NB4 (cell line): ENCODE measurements around the gene S100A10.

ENCODE experiments used
- DNase-seq: peaks from one replicate; pipeline ENCODE4 v3.0.0; 2010; ENCODE audit warnings: low read depth
- H3K4me3 ChIP-seq: one replicate; pipeline ENCODE4 v1.5.1; 2011; ENCODE audit warnings: mild to moderate bottlenecking, low read depth, low read length, moderate library complexity
- MYC ChIP-seq: IDR thresholded peaks from 2 replicates; pipeline ENCODE4 v1.6.1; 2011; ENCODE audit warnings: low read depth, low read length
- POLR2A ChIP-seq: IDR thresholded peaks from 2 replicates; pipeline ENCODE4 v1.6.1; 2011; ENCODE audit warnings: mild to moderate bottlenecking; ENCODE audit not compliant: insufficient read length; ENCODE audit errors: extremely low read depth
- TF ChIP-seq, protein P1 (sequence below): IDR thresholded peaks from 2 replicates; pipeline ENCODE4 v1.6.1; 2011; ENCODE audit warnings: low read depth, low read length
- TF ChIP-seq, protein P2 (sequence below): IDR thresholded peaks from one replicate; pipeline ENCODE4 v1.5.1; 2012; ENCODE audit warnings: low read depth, low read length

S100A10 gene

DNA sequence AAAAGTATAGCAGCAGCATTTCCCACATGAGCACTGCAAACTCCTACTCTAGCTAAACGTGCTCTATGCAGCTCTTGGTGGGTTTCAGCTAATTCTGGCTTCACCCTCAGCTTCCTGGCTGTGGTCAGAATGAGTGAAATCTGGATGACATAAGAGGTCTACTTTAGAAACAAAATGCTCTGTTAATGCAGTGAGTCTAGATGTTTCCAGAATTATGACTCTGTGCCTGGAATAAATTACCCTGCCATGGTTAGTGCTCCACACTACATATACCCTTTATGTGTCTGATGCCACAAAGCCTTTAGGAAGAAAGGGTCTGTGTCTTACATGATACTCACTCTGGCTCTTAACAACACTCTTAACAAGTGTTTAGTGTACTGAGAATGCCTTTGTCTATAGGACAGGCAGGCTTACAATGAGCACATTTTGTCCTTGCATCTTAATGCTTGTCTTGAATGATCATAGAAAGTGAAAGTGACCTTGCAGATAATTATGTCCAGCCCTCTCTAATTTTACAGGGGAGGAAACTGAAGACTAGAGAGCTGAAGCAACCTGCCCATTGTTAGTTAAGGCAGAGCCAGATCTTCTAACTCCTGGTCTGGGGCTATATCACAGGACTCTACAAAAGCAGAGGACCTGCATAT, 9.2 kb downstream of the S100A10 start:
- H3K4me3 ChIP-seq = no peak overlapping the region
- peak; percentile 70 for DNase-seq
- TF ChIP-seq, protein P1, sequence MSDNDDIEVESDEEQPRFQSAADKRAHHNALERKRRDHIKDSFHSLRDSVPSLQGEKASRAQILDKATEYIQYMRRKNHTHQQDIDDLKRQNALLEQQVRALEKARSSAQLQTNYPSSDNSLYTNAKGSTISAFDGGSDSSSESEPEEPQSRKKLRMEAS = no peak
- TF ChIP-seq, protein P2, sequence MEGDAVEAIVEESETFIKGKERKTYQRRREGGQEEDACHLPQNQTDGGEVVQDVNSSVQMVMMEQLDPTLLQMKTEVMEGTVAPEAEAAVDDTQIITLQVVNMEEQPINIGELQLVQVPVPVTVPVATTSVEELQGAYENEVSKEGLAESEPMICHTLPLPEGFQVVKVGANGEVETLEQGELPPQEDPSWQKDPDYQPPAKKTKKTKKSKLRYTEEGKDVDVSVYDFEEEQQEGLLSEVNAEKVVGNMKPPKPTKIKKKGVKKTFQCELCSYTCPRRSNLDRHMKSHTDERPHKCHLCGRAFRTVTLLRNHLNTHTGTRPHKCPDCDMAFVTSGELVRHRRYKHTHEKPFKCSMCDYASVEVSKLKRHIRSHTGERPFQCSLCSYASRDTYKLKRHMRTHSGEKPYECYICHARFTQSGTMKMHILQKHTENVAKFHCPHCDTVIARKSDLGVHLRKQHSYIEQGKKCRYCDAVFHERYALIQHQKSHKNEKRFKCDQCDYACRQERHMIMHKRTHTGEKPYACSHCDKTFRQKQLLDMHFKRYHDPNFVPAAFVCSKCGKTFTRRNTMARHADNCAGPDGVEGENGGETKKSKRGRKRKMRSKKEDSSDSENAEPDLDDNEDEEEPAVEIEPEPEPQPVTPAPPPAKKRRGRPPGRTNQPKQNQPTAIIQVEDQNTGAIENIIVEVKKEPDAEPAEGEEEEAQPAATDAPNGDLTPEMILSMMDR = no peak
- TF ChIP-seq MYC (peak; percentile 31; the same call in 1 of the 2 replicates), POLR2A (no peak)

DNA sequence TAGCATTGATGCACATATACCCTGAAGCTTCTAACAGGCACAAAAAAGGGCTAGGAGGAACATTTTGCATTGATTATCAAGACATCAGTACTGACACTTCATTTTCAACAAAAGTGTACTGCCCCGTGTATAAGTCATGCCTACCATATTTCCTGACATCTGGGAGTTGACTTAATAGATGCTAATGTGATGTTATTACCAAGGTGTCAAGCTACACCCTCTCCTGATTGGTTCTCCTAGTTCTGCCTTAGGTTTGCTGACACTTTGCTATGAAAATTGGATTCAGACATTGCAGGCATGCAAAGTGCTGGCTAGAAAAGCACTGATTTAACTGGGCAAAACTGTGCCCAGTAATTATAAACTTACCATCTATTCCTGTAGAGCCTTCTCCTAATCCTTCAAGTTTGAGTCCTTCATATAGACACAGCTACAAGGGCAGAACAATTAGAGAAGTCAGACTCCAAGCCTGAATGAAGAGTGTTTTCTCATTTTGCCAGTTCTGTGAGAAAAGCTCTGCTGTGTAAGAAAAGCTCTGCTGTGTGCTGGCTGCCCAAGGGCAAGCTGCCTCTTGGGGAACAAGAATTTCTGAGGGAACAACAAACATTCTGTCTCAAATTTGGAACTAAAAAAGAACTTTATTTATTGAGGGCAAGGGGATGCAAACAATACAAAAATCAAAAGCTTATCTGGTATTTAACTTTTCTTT, 11.2 kb downstream of the S100A10 start:
- no peak for DNase-seq

DNA sequence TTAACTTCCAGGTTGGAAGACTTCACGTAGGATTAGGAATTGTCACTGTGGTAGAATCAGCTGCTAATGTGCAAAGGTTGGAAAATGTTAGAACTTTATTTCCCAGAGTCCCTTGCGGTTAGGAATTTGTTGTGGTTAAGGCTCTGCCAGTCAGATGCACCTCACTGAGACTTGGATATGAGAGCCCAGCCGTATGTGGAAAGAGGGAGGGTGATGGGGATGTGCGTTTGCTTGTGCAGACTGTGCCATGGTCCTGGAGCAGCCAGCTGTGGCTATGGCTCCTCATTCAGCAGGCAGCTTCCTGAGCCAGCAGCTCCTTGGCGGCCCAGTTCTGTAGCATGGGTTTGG, 12.5 kb downstream of the S100A10 start:
- TF ChIP-seq, protein P2 = no peak
- TF ChIP-seq, protein P1 = no peak
- TF ChIP-seq MYC = no peak
- no peak for TF ChIP-seq POLR2A
- DNase-seq = no peak
- H3K4me3 ChIP-seq = no peak overlapping the region

More for the DNA sequence above, 11.2 kb downstream of the S100A10 start:
- no peak overlapping the region for H3K4me3 ChIP-seq
- TF ChIP-seq, protein P1 = no peak
- TF ChIP-seq MYC (no peak), POLR2A (no peak)
- TF ChIP-seq, protein P2 = no peak

DNA sequence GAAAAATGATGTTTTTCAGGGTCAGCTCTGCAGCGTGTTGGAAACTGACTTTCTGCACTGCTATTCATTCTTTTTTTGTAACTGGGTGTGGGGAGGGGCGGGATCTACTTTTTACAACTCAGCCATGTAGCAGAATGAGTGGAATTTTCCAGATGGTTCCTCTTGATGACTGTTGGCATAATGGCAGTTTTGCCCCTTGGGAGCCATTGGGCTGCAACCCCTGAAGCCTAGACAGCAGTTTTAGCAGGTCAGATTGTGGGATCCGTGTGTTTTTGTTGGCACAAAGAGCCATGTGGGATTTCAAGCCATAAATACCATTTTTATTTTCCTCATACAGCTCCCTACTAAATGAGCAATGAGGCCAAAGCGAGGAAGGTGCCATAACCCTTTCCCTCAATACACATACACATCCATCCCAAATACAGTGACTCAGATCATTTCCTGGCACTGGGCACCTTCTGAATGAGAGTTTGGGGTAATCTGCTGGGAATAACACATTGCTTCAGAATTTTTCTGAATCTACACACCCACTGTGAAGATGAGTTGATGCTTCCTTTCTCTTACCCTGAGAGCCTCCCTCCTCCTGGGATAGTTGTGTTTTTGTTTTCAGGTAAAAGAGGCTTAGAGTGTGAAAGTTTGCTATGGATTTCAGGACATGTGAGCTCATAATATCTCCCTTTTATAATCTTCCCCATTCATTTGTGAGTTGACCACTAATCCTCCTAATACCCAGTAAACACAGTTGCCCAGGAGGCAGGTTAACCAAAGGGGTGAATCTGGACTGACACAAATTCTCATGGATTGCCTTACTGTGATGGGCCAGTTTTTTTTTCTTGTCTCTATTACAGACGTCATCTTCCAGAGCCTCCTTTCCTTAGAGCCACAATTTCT, 13.1 kb downstream of the S100A10 start:
- no peak for DNase-seq
- no peak overlapping the region for H3K4me3 ChIP-seq
- TF ChIP-seq, protein P1 = no peak
- TF ChIP-seq POLR2A = no peak
- TF ChIP-seq, protein P2 = no peak
- TF ChIP-seq MYC = no peak

DNA sequence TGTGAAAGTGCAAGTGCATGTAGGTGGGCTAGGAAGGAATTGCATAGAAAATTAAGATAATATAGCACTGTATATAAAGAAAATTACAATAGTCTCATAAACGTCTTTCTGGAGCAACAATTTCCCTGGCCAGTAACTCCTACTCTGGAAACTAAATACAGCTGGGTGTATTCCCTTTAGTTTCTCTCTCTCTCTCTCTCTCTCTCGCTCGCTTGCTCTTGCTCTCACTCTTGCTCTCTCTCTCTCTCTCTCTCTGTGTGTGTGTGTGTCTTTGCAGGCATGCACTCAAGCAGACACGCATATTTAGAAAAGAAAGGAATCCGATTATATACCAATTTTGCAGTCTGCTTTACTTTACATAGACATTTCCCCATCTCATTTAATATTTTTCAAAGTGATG, 14.7 kb downstream of the S100A10 start:
- TF ChIP-seq, protein P1 = no peak
- DNase-seq = no peak
- no peak overlapping the region for H3K4me3 ChIP-seq
